IMR-90 (cell line): ENCODE results near the gene CALY.

Experiments used
- RAD21 ChIP-seq: IDR thresholded peaks from 2 replicates; pipeline ENCODE4 v1.6.1; 2012; ENCODE audit warnings: low read length, improper control_type of control experiment
- TF ChIP-seq, protein P1 (sequence below): fragments of 150-350 bp; IDR thresholded peaks from 2 replicates; pipeline ENCODE4 v1.6.1; 2016; ENCODE audit warnings: low read depth, mild to moderate bottlenecking, low read length, moderate library complexity, borderline replicate concordance
- TF ChIP-seq, protein P2 (sequence below): conservative IDR thresholded peaks from 2 replicates; pipeline ENCODE4 v1.5.1; 2012; ENCODE audit warnings: mild to moderate bottlenecking, low read depth, low read length, improper control_type of control experiment

DNA sequence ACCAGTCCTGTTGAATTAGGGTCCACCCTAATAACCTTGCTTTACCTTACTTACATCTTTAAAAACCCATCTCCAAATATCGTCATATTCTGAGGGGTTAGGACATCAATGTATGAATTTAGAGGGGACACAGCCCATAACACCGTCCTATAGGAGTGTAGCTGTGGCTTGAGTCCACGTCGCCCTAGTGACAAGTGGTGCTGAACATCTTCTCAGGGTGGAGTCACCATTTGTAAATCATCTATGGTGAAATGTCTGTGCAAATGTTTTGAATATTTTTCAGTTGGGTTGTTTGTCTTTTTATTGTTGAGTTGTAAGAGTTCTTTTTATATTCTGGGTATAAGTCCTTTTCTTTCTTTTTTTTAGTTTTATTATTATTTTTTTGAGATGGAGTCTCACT is 5.3 kb upstream of the CALY start:
- TF ChIP-seq, protein P1, sequence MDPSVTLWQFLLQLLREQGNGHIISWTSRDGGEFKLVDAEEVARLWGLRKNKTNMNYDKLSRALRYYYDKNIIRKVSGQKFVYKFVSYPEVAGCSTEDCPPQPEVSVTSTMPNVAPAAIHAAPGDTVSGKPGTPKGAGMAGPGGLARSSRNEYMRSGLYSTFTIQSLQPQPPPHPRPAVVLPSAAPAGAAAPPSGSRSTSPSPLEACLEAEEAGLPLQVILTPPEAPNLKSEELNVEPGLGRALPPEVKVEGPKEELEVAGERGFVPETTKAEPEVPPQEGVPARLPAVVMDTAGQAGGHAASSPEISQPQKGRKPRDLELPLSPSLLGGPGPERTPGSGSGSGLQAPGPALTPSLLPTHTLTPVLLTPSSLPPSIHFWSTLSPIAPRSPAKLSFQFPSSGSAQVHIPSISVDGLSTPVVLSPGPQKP = no peak
- TF ChIP-seq RAD21 = no peak
- TF ChIP-seq, protein P2, sequence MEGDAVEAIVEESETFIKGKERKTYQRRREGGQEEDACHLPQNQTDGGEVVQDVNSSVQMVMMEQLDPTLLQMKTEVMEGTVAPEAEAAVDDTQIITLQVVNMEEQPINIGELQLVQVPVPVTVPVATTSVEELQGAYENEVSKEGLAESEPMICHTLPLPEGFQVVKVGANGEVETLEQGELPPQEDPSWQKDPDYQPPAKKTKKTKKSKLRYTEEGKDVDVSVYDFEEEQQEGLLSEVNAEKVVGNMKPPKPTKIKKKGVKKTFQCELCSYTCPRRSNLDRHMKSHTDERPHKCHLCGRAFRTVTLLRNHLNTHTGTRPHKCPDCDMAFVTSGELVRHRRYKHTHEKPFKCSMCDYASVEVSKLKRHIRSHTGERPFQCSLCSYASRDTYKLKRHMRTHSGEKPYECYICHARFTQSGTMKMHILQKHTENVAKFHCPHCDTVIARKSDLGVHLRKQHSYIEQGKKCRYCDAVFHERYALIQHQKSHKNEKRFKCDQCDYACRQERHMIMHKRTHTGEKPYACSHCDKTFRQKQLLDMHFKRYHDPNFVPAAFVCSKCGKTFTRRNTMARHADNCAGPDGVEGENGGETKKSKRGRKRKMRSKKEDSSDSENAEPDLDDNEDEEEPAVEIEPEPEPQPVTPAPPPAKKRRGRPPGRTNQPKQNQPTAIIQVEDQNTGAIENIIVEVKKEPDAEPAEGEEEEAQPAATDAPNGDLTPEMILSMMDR = no peak
